Lung (tissue), 12 donors: ENCODE results near the gene ADAD1. TPM values are rescaled to one million over a fixed set of nuclear protein-coding genes. Genes with fewer than 3 reads are reported as not detected.

Source experiments
- ATAC-seq: fragments of 200-7000 bp; cut with Tn5 transposase; one replicate; pipeline ENCODE4 v1.9.1; 2020; ENCODE audit warnings: moderate number of reproducible peaks; ENCODE audit not compliant: insufficient read depth, low FRiP score
- DNase-seq, 3 donors: peaks; one replicate each; pipeline ENCODE4 v3.0.0-alpha.2; 2013 to 2017
- H3K27ac ChIP-seq, 2 donors: one replicate each; pipeline ENCODE4 v1.5.1; 2013; ENCODE audit warnings: mild to moderate bottlenecking in 2 of 2, moderate library complexity in 2 of 2, control low read depth in 1 of 2, inconsistent platforms in 1 of 2, low read depth in 1 of 2, low read length in 1 of 2
- H3K27me3 ChIP-seq, 3 donors: one replicate each; pipeline ENCODE4 v1.5.1; 2013; ENCODE audit warnings: low read length in 2 of 3; ENCODE audit not compliant: control insufficient read depth in 3 of 3, insufficient read depth in 3 of 3
- H3K36me3 ChIP-seq, 4 donors: one replicate each; pipeline ENCODE4 v1.5.1; 2013; ENCODE audit warnings: low read length in 4 of 4, mild to moderate bottlenecking in 1 of 4, moderate library complexity in 1 of 4; ENCODE audit not compliant: control insufficient read depth in 4 of 4, insufficient read depth in 4 of 4
- H3K4me1 ChIP-seq, 5 donors: one replicate each; pipeline ENCODE4 v1.5.1; 2013; ENCODE audit warnings: low read length in 5 of 5, mild to moderate bottlenecking in 2 of 5, moderate library complexity in 1 of 5; ENCODE audit not compliant: control insufficient read depth in 5 of 5, insufficient read depth in 5 of 5
- H3K4me3 ChIP-seq: one replicate; pipeline ENCODE4 v1.5.1; 2013; ENCODE audit warnings: mild to moderate bottlenecking, control low read depth, moderate library complexity
- H3K9ac ChIP-seq, 2 donors: one replicate each; pipeline ENCODE4 v1.5.1; 2013; ENCODE audit warnings: low read length in 2 of 2, control low read depth in 1 of 2; ENCODE audit not compliant: insufficient read depth in 1 of 2
- H3K9me3 ChIP-seq, 4 donors: one replicate each; pipeline ENCODE4 v1.5.1; 2013; ENCODE audit warnings: low read length in 3 of 4, mild to moderate bottlenecking in 1 of 4, moderate library complexity in 1 of 4; ENCODE audit not compliant: control insufficient read depth in 4 of 4, insufficient read depth in 3 of 4
- WGBS, 2 donors: extraction: QIAGEN DNeasy Blood & Tissue Kit; methylation state at CpG; one replicate each; pipeline ENCODE4 v1.1.7; 2013; 5-methylcytosine and 5-hydroxymethylcytosine counted together
- polyA plus RNA-seq, 2 donors: library from polyadenylated mRNA; stranded (reverse); fragments of 200-250 nt; gene quantifications; one replicate each; pipeline ENCODE4 v1.2.1, GENCODE V29; 2013
- total RNA-seq, 2 donors: library from RNA; depleted of rRNA in 1 of 2; stranded (reverse); fragments of >200 nt in 1 of 2; gene quantifications; one replicate each; pipeline ENCODE4 v1.2.1, GENCODE V29; 2014 to 2021
- TF ChIP-seq, protein P1 (sequence below): IDR thresholded peaks from 2 replicates; pipeline ENCODE4 v1.5.1; 2012; ENCODE audit warnings: mild to moderate bottlenecking; ENCODE audit errors: control extremely low read depth, extremely low read depth
- donor health status: control.
- donor health status: control.
- donor health status: Bipolar disorder and iron deficiency.
- donor health status: healthy.
- donor health status: DM: yes; HTN: yes; CAD: no.

Gene ADAD1
- total and polyA plus RNA-seq, 4 donors: not detected

DNA sequence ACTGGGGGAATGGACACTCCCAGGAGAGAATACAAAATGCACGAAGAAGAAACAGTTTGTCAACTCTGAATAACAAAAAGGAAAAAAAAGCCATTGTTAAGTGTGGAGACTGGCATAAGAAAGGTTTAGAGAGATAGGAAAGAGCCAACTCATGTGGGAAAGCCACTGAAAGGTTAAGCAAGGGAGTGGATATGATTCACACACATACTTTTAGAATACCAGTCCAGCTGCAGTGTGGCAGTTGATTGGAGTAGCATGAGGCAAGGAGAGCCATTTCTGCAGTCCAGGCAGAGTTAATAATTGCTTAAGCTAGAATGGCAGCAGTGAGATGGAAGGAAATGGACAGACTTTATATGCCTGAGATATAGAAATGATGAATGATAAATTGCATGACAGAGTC is 36.9 kb upstream of the ADAD1 start:
- Histone ChIP-seq H3K36me3 (peaks cover 3 to 17% (median 9%) of the 10 kb centered on the region in 4 donors), H3K27ac (no peak overlapping the region), H3K4me1 (no peaks in the 10 kb centered on the region), H3K9me3 (no peaks in the 10 kb centered on the region), H3K4me3 (no peak overlapping the region), H3K27me3 (no peaks in the 10 kb centered on the region), H3K9ac (no peak overlapping the region)
- WGBS, 2 donors: 89 to 93% methylated on average over 1 of the region's 1 CpG
- TF ChIP-seq, protein P1, sequence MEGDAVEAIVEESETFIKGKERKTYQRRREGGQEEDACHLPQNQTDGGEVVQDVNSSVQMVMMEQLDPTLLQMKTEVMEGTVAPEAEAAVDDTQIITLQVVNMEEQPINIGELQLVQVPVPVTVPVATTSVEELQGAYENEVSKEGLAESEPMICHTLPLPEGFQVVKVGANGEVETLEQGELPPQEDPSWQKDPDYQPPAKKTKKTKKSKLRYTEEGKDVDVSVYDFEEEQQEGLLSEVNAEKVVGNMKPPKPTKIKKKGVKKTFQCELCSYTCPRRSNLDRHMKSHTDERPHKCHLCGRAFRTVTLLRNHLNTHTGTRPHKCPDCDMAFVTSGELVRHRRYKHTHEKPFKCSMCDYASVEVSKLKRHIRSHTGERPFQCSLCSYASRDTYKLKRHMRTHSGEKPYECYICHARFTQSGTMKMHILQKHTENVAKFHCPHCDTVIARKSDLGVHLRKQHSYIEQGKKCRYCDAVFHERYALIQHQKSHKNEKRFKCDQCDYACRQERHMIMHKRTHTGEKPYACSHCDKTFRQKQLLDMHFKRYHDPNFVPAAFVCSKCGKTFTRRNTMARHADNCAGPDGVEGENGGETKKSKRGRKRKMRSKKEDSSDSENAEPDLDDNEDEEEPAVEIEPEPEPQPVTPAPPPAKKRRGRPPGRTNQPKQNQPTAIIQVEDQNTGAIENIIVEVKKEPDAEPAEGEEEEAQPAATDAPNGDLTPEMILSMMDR: no peak
- ATAC-seq (no peak), DNase-seq (no peak)

DNA sequence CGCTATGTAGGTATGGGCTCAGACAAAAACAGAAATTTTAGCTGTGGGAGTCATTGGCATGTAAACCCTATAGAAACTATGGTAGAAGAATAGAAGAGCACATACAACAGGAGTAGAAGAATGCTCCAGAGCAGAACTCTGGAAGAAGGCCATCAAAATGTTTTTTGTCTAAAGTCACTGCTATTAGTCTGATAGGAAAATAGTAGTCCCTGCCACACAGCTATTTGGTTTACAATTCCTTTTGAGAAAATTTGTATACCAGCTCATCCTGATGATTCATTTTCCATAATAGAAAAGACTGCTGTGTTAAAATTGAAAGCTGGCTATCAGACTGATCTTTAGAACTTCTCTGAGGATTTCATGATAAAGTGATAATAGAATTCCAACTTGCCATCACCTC is 32.8 kb upstream of the ADAD1 start:
- H3K4me1 ChIP-seq: no peaks in the 10 kb centered on the region
- peaks cover 11 to 41% (median 22%) of the 10 kb centered on the region in 4 donors for H3K36me3 ChIP-seq
- ATAC-seq: no peak
- no peak overlapping the region for H3K4me3 ChIP-seq
- H3K9ac ChIP-seq: no peak overlapping the region
- no peaks in the 10 kb centered on the region for H3K27me3 ChIP-seq
- TF ChIP-seq, protein P1: no peak
- 100% methylated on average over 1 of the region's 1 CpG for WGBS, 2 donors
- H3K9me3 ChIP-seq: no peaks in the 10 kb centered on the region
- no peak overlapping the region for H3K27ac ChIP-seq
- no peak for DNase-seq

DNA sequence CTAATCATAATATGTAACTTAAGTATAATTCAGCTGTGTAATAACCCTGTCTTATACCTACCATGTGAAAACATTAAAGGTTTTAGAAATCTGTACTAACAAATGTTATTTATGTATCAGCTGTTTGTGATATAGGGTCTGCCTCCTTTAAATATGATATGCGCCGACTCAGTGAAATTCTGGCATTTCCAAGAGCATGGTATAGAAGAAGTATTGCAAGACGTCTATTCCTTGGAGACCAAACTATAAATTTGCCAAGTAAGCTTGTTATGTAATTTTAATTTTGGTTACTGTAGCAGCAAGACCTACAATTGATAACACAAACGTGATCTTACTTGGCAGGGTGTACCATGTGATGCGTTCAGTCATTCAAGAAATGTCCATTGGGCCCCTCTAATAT is 32.3 kb upstream of the ADAD1 start:
- H3K4me1 ChIP-seq: no peaks in the 10 kb centered on the region
- no peak overlapping the region for H3K4me3 ChIP-seq
- ATAC-seq: no peak
- no peak for DNase-seq
- 91 to 93% methylated on average over 5 of the region's 5 CpGs for WGBS, 2 donors
- TF ChIP-seq, protein P1: no peak
- peaks cover 11 to 44% (median 23%) of the 10 kb centered on the region in 4 donors for H3K36me3 ChIP-seq
- no peaks in the 10 kb centered on the region for H3K9me3 ChIP-seq
- H3K9ac ChIP-seq: no peak overlapping the region
- no peaks in the 10 kb centered on the region for H3K27me3 ChIP-seq
- no peak overlapping the region for H3K27ac ChIP-seq

DNA sequence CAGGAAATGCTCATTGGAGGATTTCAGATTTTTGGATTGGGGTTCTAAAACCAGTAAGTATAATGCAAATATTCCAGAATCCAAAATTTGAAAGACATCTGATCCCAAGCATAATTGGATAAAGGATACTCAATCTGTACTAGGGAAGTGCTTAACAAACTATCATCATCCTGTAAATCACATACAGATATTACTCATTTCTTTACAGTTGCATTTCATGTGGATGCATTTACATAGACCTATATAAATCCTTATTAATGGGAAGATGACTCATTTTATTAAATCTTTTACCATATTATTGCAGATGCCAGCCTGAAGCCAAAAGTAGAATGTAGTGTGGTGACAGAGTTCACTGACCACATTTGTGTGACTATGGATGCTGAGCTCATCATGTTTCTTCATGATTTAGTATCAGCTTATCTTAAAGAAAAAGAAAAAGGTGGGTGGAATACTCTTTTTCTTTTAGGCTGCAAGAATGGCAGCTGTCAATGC is 22.4 kb upstream of the ADAD1 start:
- DNase-seq (no peak), ATAC-seq (no peak)
- Histone ChIP-seq H3K9me3 (no peaks in the 10 kb centered on the region), H3K4me3 (no peak overlapping the region), H3K27me3 (no peaks in the 10 kb centered on the region), H3K36me3 (peaks cover 6 to 39% (median 26%) of the 10 kb centered on the region in 4 donors), H3K27ac (no peak overlapping the region), H3K4me1 (no peaks in the 10 kb centered on the region), H3K9ac (no peak overlapping the region)
- TF ChIP-seq, protein P1: no peak
